IMR-90 (cell line): ENCODE measurements around the gene TRIM22. TPM values are rescaled to one million over a fixed set of nuclear protein-coding genes. Genes with fewer than 3 reads are reported as not detected.

ENCODE experiments used
- ATAC-seq: fragments of 200-7000 bp; cut with Tn5 transposase; 2 replicates; pipeline ENCODE4 v1.9.1; 2020; ENCODE audit warnings: low read depth, mild to moderate bottlenecking, moderate library complexity
- BruUV-seq: library from RNA; stranded (reverse); fragments of 400-500 nt; replicated peaks from 2 replicates; lab custom pipeline; 2021; lab: Mats Ljungman, UMichigan
- CTCF ChIA-PET: fragments of 300-600 bp; formaldehyde crosslinking; extraction: SDS; loops from one replicate; lab custom pipeline; 2021; ENCODE audit warnings: antibody characterized with exemption; lab: Yijun Ruan, JAX
- POLR2A ChIA-PET: fragments of 300-600 bp; sonication (Branson Sonifier 250); formaldehyde crosslinking; loops from one replicate; lab custom pipeline; 2022; ENCODE audit warnings: antibody characterized with exemption; ENCODE audit not compliant: unreplicated experiment; lab: Charles Lee
- DNase-seq: peaks from one replicate; pipeline ENCODE4 v3.0.0; 2013
- H2AFZ ChIP-seq: replicated peaks from 2 replicates; pipeline ENCODE3; 2013; ENCODE audit warnings: low read length, mild to moderate bottlenecking; ENCODE audit not compliant: poor library complexity
- H2AK5ac ChIP-seq: 2 replicates; pipeline ENCODE4 v1.6.1; 2013; ENCODE audit warnings: low read depth, low read length, inconsistent platforms
- H2AK9ac ChIP-seq: replicated peaks from 2 replicates; pipeline ENCODE3; 2013; ENCODE audit warnings: mild to moderate bottlenecking, low read depth, low read length, moderate library complexity; ENCODE audit not compliant: poor library complexity
- H2BK120ac ChIP-seq: 2 replicates; pipeline ENCODE4 v1.6.1; 2013; ENCODE audit warnings: low read depth, low read length, inconsistent platforms
- H2BK15ac ChIP-seq: 3 replicates; pipeline ENCODE4 v1.6.1; 2013; ENCODE audit warnings: low read depth, low read length, inconsistent platforms
- H2BK20ac ChIP-seq: 2 replicates; pipeline ENCODE4 v1.6.1; 2013; ENCODE audit warnings: low read depth, mild to moderate bottlenecking, inconsistent platforms, low read length, moderate library complexity
- H2BK5ac ChIP-seq: 2 replicates; pipeline ENCODE4 v1.6.1; 2013; ENCODE audit warnings: mild to moderate bottlenecking, low read depth, low read length, inconsistent platforms; ENCODE audit not compliant: poor library complexity, severe bottlenecking
- H3K14ac ChIP-seq: replicated peaks from 2 replicates; pipeline ENCODE4 v1.6.1; 2013; ENCODE audit warnings: low read depth, low read length, inconsistent platforms
- H3K18ac ChIP-seq: 2 replicates; pipeline ENCODE4 v1.6.1; 2013; ENCODE audit warnings: low read depth, low read length, control low read depth
- H3K23ac ChIP-seq: 2 replicates; pipeline ENCODE4 v1.6.1; 2013; ENCODE audit warnings: low read depth, low read length, inconsistent platforms
- H3K27ac ChIP-seq: 2 replicates; pipeline ENCODE4 v1.5.1; 2013; ENCODE audit warnings: mild to moderate bottlenecking, control low read depth, low read length; ENCODE audit not compliant: insufficient read depth
- H3K27me3 ChIP-seq: 2 replicates; pipeline ENCODE4 v1.6.1; 2013; ENCODE audit warnings: low read length; ENCODE audit not compliant: control insufficient read depth, insufficient read depth
- H3K36me3 ChIP-seq: 2 replicates; pipeline ENCODE4 v1.6.1; 2013; ENCODE audit warnings: low read length, mixed read lengths; ENCODE audit not compliant: control insufficient read depth, insufficient read depth
- H3K4ac ChIP-seq: 2 replicates; pipeline ENCODE4 v1.6.1; 2013; ENCODE audit warnings: low read depth, low read length, inconsistent platforms
- H3K4me1 ChIP-seq: 2 replicates; pipeline ENCODE4 v1.6.1; 2013; ENCODE audit warnings: low read length, mixed read lengths; ENCODE audit not compliant: control insufficient read depth, insufficient read depth
- H3K4me2 ChIP-seq: 2 replicates; pipeline ENCODE4 v1.6.1; 2013; ENCODE audit warnings: low read depth, mild to moderate bottlenecking, control low read depth, low read length, moderate library complexity
- H3K4me3 ChIP-seq: 2 replicates; pipeline ENCODE4 v1.5.1; 2013; ENCODE audit warnings: low read depth, mild to moderate bottlenecking, control low read depth, low read length, moderate library complexity; ENCODE audit not compliant: insufficient read depth
- H3K56ac ChIP-seq: 2 replicates; pipeline ENCODE4 v1.6.1; 2013; ENCODE audit warnings: low read length, inconsistent platforms; ENCODE audit not compliant: insufficient read depth; ENCODE audit errors: extremely low read depth
- H3K79me1 ChIP-seq, 2 experiments: 2 replicates each; pipeline ENCODE4 v1.6.1; 2013; ENCODE audit warnings: low read length in 2 of 2, inconsistent platforms in 1 of 2, low read depth in 1 of 2
- H3K9ac ChIP-seq: 2 replicates; pipeline ENCODE4 v1.6.1; 2013; ENCODE audit warnings: low read depth, low read length, control low read depth
- H3K9me1 ChIP-seq: 2 replicates; pipeline ENCODE4 v1.6.1; 2013; ENCODE audit warnings: low read length, inconsistent platforms; ENCODE audit not compliant: insufficient read depth
- H3K9me3 ChIP-seq: 2 replicates; pipeline ENCODE4 v1.6.1; 2013; ENCODE audit warnings: low read length; ENCODE audit not compliant: control insufficient read depth, insufficient read depth
- H4K20me1 ChIP-seq: 2 replicates; pipeline ENCODE4 v1.6.1; 2013; ENCODE audit warnings: low read length, inconsistent platforms; ENCODE audit not compliant: insufficient read depth
- H4K5ac ChIP-seq: 2 replicates; pipeline ENCODE4 v1.6.1; 2013; ENCODE audit warnings: mild to moderate bottlenecking, low read depth, low read length, control low read depth
- H4K8ac ChIP-seq, 2 experiments: 2 replicates each; pipeline ENCODE4 v1.6.1; 2013; ENCODE audit warnings: low read depth in 2 of 2, low read length in 2 of 2, control low read depth in 1 of 2, inconsistent platforms in 1 of 2
- H4K91ac ChIP-seq: 2 replicates; pipeline ENCODE4 v1.6.1; 2013; ENCODE audit warnings: low read depth, low read length, inconsistent platforms; ENCODE audit not compliant: insufficient read depth
- BHLHE40 ChIP-seq: fragments of 150-350 bp; IDR thresholded peaks from 2 replicates; pipeline ENCODE4 v1.6.1; 2016; ENCODE audit warnings: mild to moderate bottlenecking, low read depth, low read length
- CEBPB ChIP-seq: IDR thresholded peaks from 2 replicates; pipeline ENCODE4 v1.6.1; 2012; ENCODE audit warnings: low read depth, low read length, improper control_type of control experiment
- CHD1 ChIP-seq: IDR thresholded peaks from 2 replicates; pipeline ENCODE4 v1.6.1; 2012; ENCODE audit warnings: low read depth, low read length, improper control_type of control experiment
- CTCF ChIP-seq: conservative IDR thresholded peaks from 2 replicates; pipeline ENCODE4 v1.5.1; 2012; ENCODE audit warnings: mild to moderate bottlenecking, low read depth, low read length, improper control_type of control experiment
- ELK1 ChIP-seq: fragments of 150-350 bp; IDR thresholded peaks from 2 replicates; pipeline ENCODE4 v1.6.1; 2016; ENCODE audit warnings: low read depth, mild to moderate bottlenecking, low read length, moderate library complexity, borderline replicate concordance
- FOS ChIP-seq: fragments of 150-350 bp; IDR thresholded peaks from 2 replicates; pipeline ENCODE4 v1.6.1; 2016; ENCODE audit warnings: low read depth, low read length
- MAFK ChIP-seq: IDR thresholded peaks from 2 replicates; pipeline ENCODE4 v1.6.1; 2012; ENCODE audit warnings: low read depth, low read length, improper control_type of control experiment
- MAZ ChIP-seq: IDR thresholded peaks from 2 replicates; pipeline ENCODE4 v1.6.1; 2012; ENCODE audit warnings: low read depth, mild to moderate bottlenecking, low read length, improper control_type of control experiment, moderate library complexity, borderline replicate concordance
- MXI1 ChIP-seq: IDR thresholded peaks from 2 replicates; pipeline ENCODE4 v1.6.1; 2012; ENCODE audit warnings: low read depth, mild to moderate bottlenecking, low read length, moderate library complexity, borderline replicate concordance
- NFE2L2 ChIP-seq: fragments of 150-350 bp; IDR thresholded peaks from 2 replicates; pipeline ENCODE4 v1.6.1; 2016; ENCODE audit warnings: low read depth, mild to moderate bottlenecking, low read length
- POLR2A ChIP-seq: IDR thresholded peaks from 2 replicates; pipeline ENCODE4 v1.6.1; 2012; ENCODE audit warnings: mild to moderate bottlenecking, low read depth, low read length
- RAD21 ChIP-seq: IDR thresholded peaks from 2 replicates; pipeline ENCODE4 v1.6.1; 2012; ENCODE audit warnings: low read length, improper control_type of control experiment
- RCOR1 ChIP-seq: IDR thresholded peaks from 2 replicates; pipeline ENCODE4 v1.6.1; 2012; ENCODE audit warnings: mild to moderate bottlenecking, low read length, improper control_type of control experiment; ENCODE audit not compliant: insufficient replicate concordance
- RFX5 ChIP-seq: IDR thresholded peaks from 2 replicates; pipeline ENCODE4 v1.8.0; 2012; ENCODE audit warnings: low read depth, mild to moderate bottlenecking, low read length, moderate library complexity
- SMC3 ChIP-seq: fragments of 150-350 bp; IDR thresholded peaks from 2 replicates; pipeline ENCODE4 v1.6.1; 2016; ENCODE audit warnings: low read depth, mild to moderate bottlenecking, antibody characterized with exemption, low read length, moderate library complexity
- USF2 ChIP-seq: fragments of 150-350 bp; IDR thresholded peaks from 2 replicates; pipeline ENCODE4 v1.6.1; 2017; ENCODE audit warnings: mild to moderate bottlenecking, antibody characterized with exemption, low read length, low read depth
- WGBS, 2 experiments: methylation state at CpG; one replicate each; pipeline versions ENCODE4 v1.1.5 to v1.1.7; 2013; ENCODE audit warnings: missing lambda C conversion rate in 2 of 2; ENCODE audit not compliant: insufficient read length in 1 of 2; ENCODE audit errors: extremely low coverage in 2 of 2; 5-methylcytosine and 5-hydroxymethylcytosine counted together
- dilution Hi-C: fragments of 300-500 bp; cut with HindIII; formaldehyde crosslinking; loops from one replicate; pipeline ENCODE4 v1.14.3; 2018; ENCODE audit warnings: low sequenced_read_pairs; ENCODE audit not compliant: unreplicated experiment
- in situ Hi-C: fragments of 300-500 bp; cut with MboI; formaldehyde crosslinking; loops from 3 replicates; pipeline ENCODE4 v1.14.3; 2019; ENCODE audit warnings: low sequenced_read_pairs, inconsistent platforms, mixed read lengths
- intact Hi-C: fragments of 100-400 bp; cut with micrococcal nuclease; formaldehyde crosslinking; loops from 2 replicates; pipeline ENCODE4 v1.10.0; 2022
- polyA plus RNA-seq, 3 experiments: library from polyadenylated mRNA; depleted of rRNA; stranded (reverse); fragments of >200 nt; gene quantifications; 2 replicates each; pipeline ENCODE4 v1.2.3, GENCODE V29; 2012; ENCODE audit warnings: low replicate concordance in 1 of 3
- total RNA-seq: library from RNA; depleted of rRNA; stranded (reverse); fragments of >200 nt; gene quantifications from 2 replicates; pipeline ENCODE4 v1.2.3, GENCODE V29; 2012

The TRIM22 gene
- total and polyA plus RNA-seq, 2 of the 4 experiments (the other 2 are of a cell fraction): 43.6 to 46.8 TPM

- Histone ChIP-seq H2BK120ac (no peak overlapping the region), H2AK9ac (no peak overlapping the region), H4K8ac (no peak overlapping the region), H3K4me2 (no peak overlapping the region), H4K91ac (no peak overlapping the region), H3K14ac (no peak overlapping the region), H2AFZ (no peak overlapping the region), H3K79me1 (no peaks in the 10 kb centered on the region), H3K9me1 (no peaks in the 10 kb centered on the region), H3K27ac (no peak overlapping the region), H3K56ac (no peak overlapping the region), H2BK5ac (no peak overlapping the region), H3K18ac (no peak overlapping the region), H2BK15ac (no peak overlapping the region), H3K4me3 (no peak overlapping the region), H3K27me3 (no peaks in the 10 kb centered on the region), H3K9ac (no peak overlapping the region), H2AK5ac (no peak overlapping the region), H3K4me1 (no peaks in the 10 kb centered on the region), H3K4ac (no peak overlapping the region), H3K23ac (no peak overlapping the region), H4K5ac (no peak overlapping the region), H3K36me3 (no peaks in the 10 kb centered on the region), H2BK20ac (no peak overlapping the region), H4K20me1 (no peaks in the 10 kb centered on the region), H3K9me3 (no peaks in the 10 kb centered on the region; the same call in 1 of the 2 replicates)
- intact Hi-C loops (no loop called here), dilution Hi-C loops (no loop called here), in situ Hi-C loops (no loop called here)
- CTCF ChIA-PET: interaction anchor here (0.6 to 0.7 kb wide), 2 partner anchors 55 to 982 kb away, joined by 3 read pairs; no protein-coding TSS in a partner anchor
- no TSS peak for BruUV-seq
- TF ChIP-seq USF2 (no peak), RFX5 (no peak), NFE2L2 (no peak), RCOR1 (no peak), MAZ (no peak), MAFK (no peak), RAD21 (no peak), CTCF (no peak), SMC3 (no peak), MXI1 (no peak), BHLHE40 (no peak), FOS (no peak), ELK1 (no peak), CHD1 (no peak), POLR2A (no peak), CEBPB (no peak)
- ATAC-seq (no peak), DNase-seq (no peak)
- POLR2A ChIA-PET: no interaction called here
- no CpG with 5 or more reads among the region's 1 CpG for WGBS, 2 experiments
Measured at GRCh38 chr11:5738431-5738830, 48.8 kb downstream of the TRIM22 start.
